ENCODE data around the gene CD48.
"Not testable (repeated sequence)": the region's sequence is repeated elsewhere in the genome, so short reads cannot be mapped to it uniquely, and the experiment has no call there.

CD48 gene

GRCh38 chr1:160657250-160657781 lies 54.3 kb downstream of the CD48 start:
- TF ChIP-seq, protein P1, sequence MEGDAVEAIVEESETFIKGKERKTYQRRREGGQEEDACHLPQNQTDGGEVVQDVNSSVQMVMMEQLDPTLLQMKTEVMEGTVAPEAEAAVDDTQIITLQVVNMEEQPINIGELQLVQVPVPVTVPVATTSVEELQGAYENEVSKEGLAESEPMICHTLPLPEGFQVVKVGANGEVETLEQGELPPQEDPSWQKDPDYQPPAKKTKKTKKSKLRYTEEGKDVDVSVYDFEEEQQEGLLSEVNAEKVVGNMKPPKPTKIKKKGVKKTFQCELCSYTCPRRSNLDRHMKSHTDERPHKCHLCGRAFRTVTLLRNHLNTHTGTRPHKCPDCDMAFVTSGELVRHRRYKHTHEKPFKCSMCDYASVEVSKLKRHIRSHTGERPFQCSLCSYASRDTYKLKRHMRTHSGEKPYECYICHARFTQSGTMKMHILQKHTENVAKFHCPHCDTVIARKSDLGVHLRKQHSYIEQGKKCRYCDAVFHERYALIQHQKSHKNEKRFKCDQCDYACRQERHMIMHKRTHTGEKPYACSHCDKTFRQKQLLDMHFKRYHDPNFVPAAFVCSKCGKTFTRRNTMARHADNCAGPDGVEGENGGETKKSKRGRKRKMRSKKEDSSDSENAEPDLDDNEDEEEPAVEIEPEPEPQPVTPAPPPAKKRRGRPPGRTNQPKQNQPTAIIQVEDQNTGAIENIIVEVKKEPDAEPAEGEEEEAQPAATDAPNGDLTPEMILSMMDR (IDR thresholded peaks at IDR 0.05; ENCODE audit: low read depth, low read length, missing control alignments), result no peak
- no peak for DNase-seq (ENCODE audit: low read depth)
- H3K4me3 ChIP-seq (ENCODE audit: low read depth, low read length), result no peak overlapping the region

- no peak overlapping the region for H3K4me3 ChIP-seq (ENCODE audit: low read depth, low read length)
- no peak for DNase-seq (ENCODE audit: low read depth)
- TF ChIP-seq, protein P1 (IDR thresholded peaks at IDR 0.05; ENCODE audit: low read depth, low read length, missing control alignments), result no peak
These were observed 54.9 kb downstream of the CD48 start for GRCh38 chr1:160656737-160657136.

DNA sequence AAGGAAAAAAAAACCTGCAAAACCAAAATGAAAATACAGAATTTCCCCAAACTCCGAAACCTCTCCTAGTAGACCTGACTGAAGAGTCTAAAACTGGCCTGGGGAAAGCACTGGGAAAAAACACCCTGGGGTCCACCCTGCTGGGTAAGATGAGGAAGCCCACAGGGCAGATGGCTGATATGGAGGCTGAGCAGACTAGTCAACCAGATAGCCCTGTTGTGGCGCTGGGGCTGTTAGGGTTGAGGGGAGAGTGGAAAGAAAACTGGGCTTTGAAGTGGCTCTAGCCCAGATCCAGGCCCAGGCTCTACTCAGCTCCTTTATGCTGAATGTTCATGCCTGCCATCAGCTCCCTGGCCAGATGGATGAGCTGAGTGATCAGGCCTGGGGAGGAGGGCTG lies 58.0 kb downstream of the CD48 start:
- no peak for DNase-seq (ENCODE audit: low read depth)
- TF ChIP-seq, protein P1 (IDR thresholded peaks at IDR 0.05; ENCODE audit: low read depth, low read length, missing control alignments), result no peak
- H3K4me3 ChIP-seq (ENCODE audit: low read depth, low read length), result peak overlapping the region; percentile 42; the same call in 1 of the 2 replicates

DNA sequence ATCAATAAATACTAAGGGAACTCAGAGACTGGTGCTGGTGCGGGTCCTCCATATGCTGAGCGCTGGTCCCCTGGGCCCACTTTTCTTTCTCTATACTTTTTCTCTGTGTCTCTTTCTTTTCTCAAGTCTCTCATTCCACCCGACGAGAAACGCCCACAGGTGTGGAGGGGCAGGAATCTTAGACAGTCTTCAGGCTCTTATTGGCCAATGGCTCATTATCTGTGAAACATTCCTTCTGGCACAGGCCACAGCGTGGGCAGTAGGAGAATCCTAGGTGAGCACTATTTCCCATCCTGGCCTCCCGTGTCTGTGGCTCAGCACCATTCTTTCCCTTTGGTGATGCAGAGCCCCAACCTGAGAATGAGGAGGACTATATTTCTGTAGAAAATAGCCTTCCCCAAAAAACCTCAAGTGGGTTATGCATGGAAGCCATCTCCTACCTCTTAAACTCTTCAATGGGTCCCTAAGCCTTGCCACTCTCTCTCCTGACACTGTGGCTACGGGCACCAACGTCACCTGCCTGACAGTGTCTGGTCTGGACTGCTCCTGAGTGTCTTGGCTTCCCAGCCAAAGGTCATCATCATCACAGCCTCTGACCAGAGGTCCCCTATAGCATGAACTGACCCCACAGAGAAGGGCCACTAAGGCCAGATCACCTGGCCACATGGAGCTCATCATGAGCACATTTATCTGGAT lies 58.5 kb downstream of the CD48 start:
- TF ChIP-seq, protein P1 (IDR thresholded peaks at IDR 0.05; ENCODE audit: low read depth, low read length, missing control alignments), result no peak
- DNase-seq (ENCODE audit: low read depth), result no peak
- H3K4me3 ChIP-seq (ENCODE audit: low read depth, low read length), result peak overlapping the region; percentile 42

- DNase-seq (ENCODE audit: low read depth), result not testable (repeated sequence)
- H3K4me3 ChIP-seq (ENCODE audit: low read depth, low read length), result peak overlapping the region; percentile 42
These were observed 59.5 kb downstream of the CD48 start for GRCh38 chr1:160652065-160652641.

- TF ChIP-seq, protein P1 (IDR thresholded peaks at IDR 0.05; ENCODE audit: low read depth, low read length, missing control alignments), result no peak
- no peak for DNase-seq (ENCODE audit: low read depth)
- no peak overlapping the region for H3K4me3 ChIP-seq (ENCODE audit: low read depth, low read length)
These were observed 60.1 kb downstream of the CD48 start for GRCh38 chr1:160651433-160652064.

DNA sequence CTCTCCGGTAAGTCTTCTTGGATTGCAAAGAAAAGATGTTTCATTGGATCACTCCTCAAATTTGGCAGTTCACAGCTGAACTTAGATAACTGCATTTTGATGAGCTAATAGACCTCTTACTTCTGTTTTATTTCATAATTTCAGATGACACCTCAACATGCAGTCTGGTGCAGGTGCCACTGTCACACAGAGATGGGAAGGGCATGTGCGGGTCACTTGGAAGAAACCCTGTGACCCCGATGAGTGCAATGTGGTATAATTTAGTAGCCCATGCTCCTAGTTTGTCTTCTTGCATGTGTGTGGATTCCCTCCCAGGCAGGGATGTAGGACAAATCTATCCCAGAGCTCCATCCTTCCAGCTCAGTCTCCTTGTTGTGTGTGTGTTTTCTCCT lies 64.3 kb downstream of the CD48 start:
- peak overlapping the region; percentile 95 for H3K4me3 ChIP-seq (ENCODE audit: low read depth, low read length)
- TF ChIP-seq, protein P1 (IDR thresholded peaks at IDR 0.05; ENCODE audit: low read depth, low read length, missing control alignments), result no peak
- no peak for DNase-seq (ENCODE audit: low read depth)

Data from GM12864 (cell line).